NCI-H2081 treated with DMSO at 0.1 percent for 48 hours (cell line): ENCODE results near the gene HECW1.
"Not testable (repeated sequence)": the region's sequence is repeated elsewhere in the genome, so short reads cannot be mapped to it uniquely, and the experiment has no call there.

ENCODE experiments used
- DNase-seq: peaks from one replicate; lab custom pipeline; 2025; lab: John Stamatoyannopoulos, UW

The HECW1 gene

DNA sequence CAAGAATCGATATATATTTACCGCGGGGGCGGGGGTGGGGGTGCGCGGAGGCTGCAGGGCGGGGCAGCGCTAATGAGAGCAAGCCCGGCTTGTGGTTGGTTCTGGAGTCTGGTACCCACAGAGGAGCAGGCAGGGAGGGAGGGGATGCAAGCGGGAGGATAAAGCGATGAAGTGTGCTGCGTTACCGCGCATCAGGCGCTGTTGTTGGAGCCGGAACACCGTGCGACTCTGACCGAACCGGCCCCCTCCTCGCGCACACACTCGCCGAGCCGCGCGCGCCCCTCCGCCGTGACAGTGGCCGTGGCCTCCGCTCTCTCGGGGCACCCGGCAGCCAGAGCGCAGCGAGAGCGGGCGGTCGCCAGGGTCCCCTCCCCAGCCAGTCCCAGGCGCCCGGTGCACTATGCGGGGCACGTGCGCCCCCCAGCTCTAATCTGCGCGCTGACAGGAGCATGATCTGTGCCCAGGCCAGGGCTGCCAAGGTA lies at the start of gene HECW1:
Gene HECW1 (plus strand): TSS at position 189 of the 482 bp plus-strand sequence. CDS start 131,259 bp downstream, outside the sequence.
- DNase-seq, result no peak

- no peak for DNase-seq
Measured at GRCh38 chr7:43071604-43072003, 40.8 kb upstream of the HECW1 start.

DNA sequence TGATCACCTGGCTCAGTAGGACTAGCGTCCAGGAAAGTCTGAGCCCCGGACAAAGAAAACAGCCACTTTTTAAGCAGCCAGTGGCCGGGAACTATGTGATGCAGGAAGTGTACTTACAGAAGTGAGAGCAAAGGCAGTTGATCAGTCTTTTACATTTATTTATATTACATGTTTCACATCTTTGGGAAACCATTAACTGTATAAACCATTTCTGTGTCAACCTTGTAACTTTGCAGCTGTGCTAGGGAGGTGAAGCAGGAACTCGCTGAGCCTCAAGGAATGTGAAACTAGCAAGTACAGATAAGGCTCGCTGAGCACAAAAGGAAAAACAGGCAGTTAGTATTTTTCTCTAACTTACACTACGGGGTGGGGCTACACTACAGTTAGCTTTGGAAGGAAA lies 39.9 kb upstream of the HECW1 start:
- no peak for DNase-seq

GRCh38 chr7:43073811-43074210 lies 38.6 kb upstream of the HECW1 start:
- not testable (repeated sequence) for DNase-seq

GRCh38 chr7:43076189-43076605 lies 36.2 kb upstream of the HECW1 start:
- no peak for DNase-seq

DNA sequence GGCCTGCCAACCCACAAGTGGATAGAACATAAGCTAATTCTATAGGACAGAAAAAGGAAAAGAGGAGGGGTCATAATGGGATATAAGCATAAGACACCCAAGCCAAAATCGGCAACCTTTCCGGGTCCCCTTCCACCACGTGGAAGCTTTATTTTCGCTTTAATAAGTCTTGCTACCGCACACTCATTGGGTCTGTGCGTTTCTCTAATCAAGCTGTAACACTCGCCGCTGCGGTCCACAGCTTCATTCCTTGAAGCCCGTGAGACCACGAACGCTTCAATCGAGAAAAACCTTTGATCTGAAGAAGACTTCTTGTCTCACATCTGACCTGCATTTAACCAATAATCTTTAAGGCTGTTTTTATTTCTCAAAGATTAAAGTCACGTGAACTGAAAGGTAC lies 35.8 kb upstream of the HECW1 start:
- no peak for DNase-seq

DNA sequence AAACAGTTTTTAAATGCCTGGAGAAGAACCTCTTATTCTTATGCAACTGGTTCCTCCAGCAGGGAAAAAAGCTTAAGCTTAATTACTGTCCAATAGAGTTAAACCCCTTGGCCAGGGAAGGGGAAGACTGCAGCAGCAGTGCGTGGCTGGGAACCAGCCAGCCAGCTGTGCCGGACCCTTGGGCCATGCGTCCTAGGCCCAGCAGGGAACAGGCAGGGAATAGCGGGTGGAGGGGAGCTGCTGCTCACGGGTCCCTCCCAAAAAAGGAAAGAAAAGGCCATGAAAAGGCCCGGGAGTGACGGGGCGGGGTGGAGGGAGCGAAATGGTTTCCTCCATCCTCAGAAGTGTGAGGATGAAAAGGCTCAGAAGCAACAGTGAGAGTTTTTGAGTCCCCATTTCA lies 35.2 kb upstream of the HECW1 start:
- no peak for DNase-seq

GRCh38 chr7:43077732-43078391 lies 34.6 kb upstream of the HECW1 start:
- no peak for DNase-seq

GRCh38 chr7:43078794-43079193 lies 33.7 kb upstream of the HECW1 start:
- no peak for DNase-seq

- DNase-seq, result no peak
Measured at GRCh38 chr7:43081603-43082002, 30.8 kb upstream of the HECW1 start.

- no peak for DNase-seq
Measured at GRCh38 chr7:43083106-43083505, 29.3 kb upstream of the HECW1 start.

- DNase-seq, result no peak
Measured at GRCh38 chr7:43085017-43085416, 27.4 kb upstream of the HECW1 start.

DNA sequence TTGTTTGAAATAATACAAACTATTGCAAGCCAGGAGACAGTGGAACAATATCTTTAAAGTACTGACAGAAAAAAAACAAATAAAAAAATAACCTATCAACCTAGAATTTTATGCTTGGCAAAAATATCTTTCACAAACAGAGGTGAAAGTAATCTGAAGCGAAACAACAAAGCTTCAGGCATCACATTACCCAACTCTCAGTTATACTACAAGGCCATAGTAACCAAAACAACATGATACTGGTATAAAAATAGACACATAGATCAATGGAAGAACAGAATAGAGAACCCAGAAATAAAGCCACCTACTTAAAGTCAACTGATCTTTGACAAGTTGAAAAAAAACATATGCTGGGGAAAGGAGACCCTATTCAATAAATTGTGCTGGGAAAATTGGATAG lies 26.5 kb upstream of the HECW1 start:
- no peak for DNase-seq

GRCh38 chr7:43092819-43093218 lies 19.6 kb upstream of the HECW1 start:
- no peak for DNase-seq

DNA sequence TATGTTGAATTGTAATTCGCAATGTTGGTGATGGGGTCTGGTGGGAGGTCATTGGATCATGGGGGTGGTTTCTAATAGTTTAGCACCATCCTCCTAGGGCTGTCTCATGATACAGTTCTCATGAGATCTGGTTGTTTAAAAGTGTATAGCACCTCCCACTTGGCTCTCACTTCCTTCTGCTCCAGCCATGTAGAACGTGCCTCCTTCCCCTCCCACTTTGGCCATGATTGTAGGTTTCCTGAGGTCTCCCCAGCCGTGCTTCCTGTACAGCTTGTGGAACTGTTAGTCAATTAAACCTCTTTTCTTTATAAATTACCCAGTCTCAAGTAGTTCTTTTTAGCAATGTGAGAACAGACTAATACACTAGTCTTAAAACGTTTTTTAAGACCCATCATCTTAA lies 15.6 kb upstream of the HECW1 start:
- DNase-seq, result no peak

DNA sequence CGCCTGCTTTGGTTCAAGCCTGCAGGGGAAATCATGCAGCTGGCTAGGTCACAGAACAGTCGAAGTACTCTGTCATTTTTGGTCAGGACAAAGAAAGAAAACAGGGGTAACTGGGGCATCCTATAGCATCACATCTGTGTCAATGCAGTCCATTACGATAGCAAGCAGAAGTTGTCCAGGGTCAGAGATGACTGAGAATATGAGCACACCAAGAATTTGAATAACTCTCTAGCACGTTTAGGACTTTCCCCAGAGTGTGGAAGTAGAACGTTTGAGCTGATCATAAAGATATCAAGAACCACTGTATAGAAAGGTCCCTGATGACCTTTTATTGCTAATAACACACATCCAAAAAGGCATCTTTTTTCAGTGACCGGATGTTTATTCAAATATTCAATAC lies 12.7 kb upstream of the HECW1 start:
- DNase-seq, result no peak

- no peak for DNase-seq
Measured at GRCh38 chr7:43104874-43105520, 7.5 kb upstream of the HECW1 start.

GRCh38 chr7:43105521-43106120 lies 6.8 kb upstream of the HECW1 start:
- DNase-seq, result no peak

- no peak for DNase-seq
Measured at GRCh38 chr7:43108255-43109011, 4.0 kb upstream of the HECW1 start.

DNA sequence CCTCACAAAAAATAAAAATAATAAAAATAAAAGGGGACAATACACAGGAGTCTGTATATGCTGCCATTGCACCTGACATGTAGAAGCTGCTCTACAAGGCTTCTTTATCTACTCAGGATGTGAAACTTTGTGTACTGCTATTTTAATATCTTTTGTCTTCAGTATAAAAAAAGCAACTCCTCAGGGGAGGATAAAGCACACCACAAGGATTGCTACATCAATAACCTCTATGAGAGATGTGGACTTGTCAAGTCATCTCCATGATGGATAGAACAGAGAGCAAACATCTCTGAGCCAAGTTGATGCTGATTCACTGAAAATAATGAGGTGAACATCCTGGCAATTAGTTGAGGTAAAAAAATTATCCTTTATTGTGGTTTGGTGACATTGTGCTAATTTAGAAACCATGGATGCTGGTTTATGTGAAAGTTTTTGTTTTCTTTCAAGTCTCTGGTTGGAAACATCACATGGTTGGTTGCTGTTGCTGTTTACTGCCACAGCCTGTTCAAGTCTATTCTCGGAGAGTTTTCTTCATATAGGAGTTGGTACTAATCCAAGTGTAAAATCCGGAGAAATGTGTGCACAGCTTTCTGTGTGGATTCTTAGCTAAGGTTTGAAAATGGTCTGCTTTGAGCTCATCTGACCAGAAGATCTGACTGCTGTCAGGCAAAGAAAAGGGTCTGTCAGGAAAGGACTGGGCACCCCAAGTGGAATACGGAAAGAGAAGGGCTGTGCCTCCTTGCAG lies 1.5 kb upstream of the HECW1 start:
- no peak for DNase-seq

DNA sequence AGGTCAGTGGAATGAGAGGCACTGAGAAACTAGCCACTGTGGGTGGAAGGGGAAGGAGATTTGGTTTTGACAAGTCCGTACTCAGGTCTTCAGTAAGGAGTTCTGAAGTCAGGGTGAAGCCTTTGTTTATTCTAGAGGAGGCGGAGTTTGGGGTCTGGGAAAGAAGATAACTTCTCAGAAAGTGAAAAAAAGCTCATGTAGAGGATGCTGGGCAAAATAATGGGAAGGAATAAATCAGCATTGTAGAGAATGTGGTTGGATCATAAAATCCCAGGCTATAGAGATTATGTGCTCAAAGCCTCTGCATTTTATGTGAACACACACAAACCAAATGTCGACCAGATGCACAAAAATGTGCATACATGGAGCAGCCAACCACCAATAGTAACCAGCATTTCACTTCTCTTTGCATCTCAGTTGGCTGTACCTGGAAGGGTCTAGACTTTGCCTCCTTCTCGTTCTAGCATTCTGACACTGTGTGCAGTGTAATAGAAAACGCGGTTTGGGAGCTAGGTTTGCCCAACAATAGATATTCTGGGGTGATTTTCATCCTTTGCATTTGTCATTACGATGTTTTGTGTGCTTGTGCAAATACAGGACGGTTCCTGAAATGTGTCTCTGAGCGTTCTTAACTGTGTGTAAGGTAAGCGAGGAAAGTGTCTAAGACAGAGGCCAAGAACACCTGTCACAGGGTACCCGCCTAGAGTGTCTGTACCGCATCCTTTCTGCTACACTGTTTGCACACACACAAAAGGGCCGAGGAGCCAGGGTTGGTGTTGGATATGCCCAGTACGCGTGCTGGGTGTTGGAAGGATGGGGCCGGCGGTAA lies 603 bp upstream of the HECW1 start:
- DNase-seq, result no peak
